Breast epithelium (tissue), 4 donors: ENCODE results near the gene INHBB. TPM values are rescaled to one million over a fixed set of nuclear protein-coding genes. Genes with fewer than 3 reads are reported as not detected.

Experiments used
- DNase-seq, 2 donors: peaks; one replicate each; pipeline ENCODE4 v3.0.0-alpha.2; 2019; ENCODE audit warnings: low spot score in 2 of 2
- H3K27ac ChIP-seq, 2 donors: fragments of 200-600 bp; sonication (generic) in 1 of 2; one replicate each; pipeline ENCODE4 v1.5.1; 2016 to 2019; ENCODE audit warnings: mild to moderate bottlenecking in 1 of 2
- H3K27me3 ChIP-seq, 2 donors: fragments of 200-600 bp; sonication (generic) in 1 of 2; one replicate each; pipeline versions ENCODE4 v1.5.1 to v1.6.0; 2017 to 2019; ENCODE audit warnings: control low read depth in 1 of 2, mild to moderate bottlenecking in 1 of 2
- H3K36me3 ChIP-seq: fragments of 200-600 bp; one replicate; pipeline ENCODE4 v1.5.1; 2019
- H3K4me1 ChIP-seq, 2 donors: fragments of 200-600 bp; sonication (generic); one replicate each; pipeline ENCODE4 v1.5.1; 2016 to 2019; ENCODE audit warnings: control low read depth in 1 of 2
- H3K4me3 ChIP-seq, 3 donors: fragments of 200-600 bp; sonication (generic); 1 replicate in 2 of 3; 2 replicates in 1 of 3; pipeline ENCODE4 v1.5.1; 2016 to 2019; ENCODE audit warnings: mild to moderate bottlenecking in 3 of 3, moderate library complexity in 2 of 3
- H3K9me3 ChIP-seq, 2 donors: fragments of 200-600 bp; sonication (generic) in 1 of 2; one replicate each; pipeline ENCODE4 v1.5.1; 2016 to 2019; ENCODE audit warnings: control low read depth in 1 of 2
- CTCF ChIP-seq, 3 donors: fragments of 450-650 bp; IDR thresholded peaks; one replicate each; pipeline ENCODE4 v1.5.1; 2016 to 2017; ENCODE audit warnings: antibody characterized with exemption in 3 of 3, mild to moderate bottlenecking in 3 of 3, moderate library complexity in 3 of 3
- POLR2A ChIP-seq: fragments of 450-650 bp; IDR thresholded peaks from one replicate; pipeline ENCODE4 v1.6.1; 2016; ENCODE audit warnings: antibody characterized with exemption, mild to moderate bottlenecking, moderate library complexity
- POLR2AphosphoS5 ChIP-seq, 3 donors: sonication (generic); formaldehyde crosslinking; IDR thresholded peaks; one replicate each; pipeline ENCODE4 v1.6.1; 2017; ENCODE audit warnings: antibody characterized with exemption in 3 of 3
- intact Hi-C: fragments of 100-400 bp; cut with DNase I; formaldehyde crosslinking; loops from one replicate; pipeline ENCODE4 v1.15.1; 2023; ENCODE audit warnings: low total_unique reads
- total RNA-seq, 3 donors: library from RNA; depleted of rRNA; stranded (reverse); fragments of >200 nt; gene quantifications; one replicate each; pipeline ENCODE4 v1.1.0, GENCODE V29; 2016

The INHBB gene
- total RNA-seq, 3 donors from 2014 or later, result 35.0 to 60.6 (median 42.3) TPM

- no peak overlapping the region for H3K27ac ChIP-seq
- TF ChIP-seq POLR2AphosphoS5 (IDR thresholded peaks at IDR 0.05) (no peak), CTCF (IDR thresholded peaks at IDR 0.05) (no peak), POLR2A (no peak)
- H3K27me3 ChIP-seq, result peaks cover 0 to 3% of the 10 kb centered on the region in 2 donors
- H3K4me1 ChIP-seq, result peaks cover 12 to 13% of the 10 kb centered on the region in 2 donors
- no peak overlapping the region for H3K4me3 ChIP-seq
- intact Hi-C loops, result no loop called here
- H3K36me3 ChIP-seq, result no peaks in the 10 kb centered on the region
- peak in 1 of 2 donors; percentile 38 for DNase-seq
- H3K9me3 ChIP-seq, result no peaks in the 10 kb centered on the region
These were observed 29.9 kb upstream of the INHBB start for GRCh38 chr2:120316071-120316470.

DNA sequence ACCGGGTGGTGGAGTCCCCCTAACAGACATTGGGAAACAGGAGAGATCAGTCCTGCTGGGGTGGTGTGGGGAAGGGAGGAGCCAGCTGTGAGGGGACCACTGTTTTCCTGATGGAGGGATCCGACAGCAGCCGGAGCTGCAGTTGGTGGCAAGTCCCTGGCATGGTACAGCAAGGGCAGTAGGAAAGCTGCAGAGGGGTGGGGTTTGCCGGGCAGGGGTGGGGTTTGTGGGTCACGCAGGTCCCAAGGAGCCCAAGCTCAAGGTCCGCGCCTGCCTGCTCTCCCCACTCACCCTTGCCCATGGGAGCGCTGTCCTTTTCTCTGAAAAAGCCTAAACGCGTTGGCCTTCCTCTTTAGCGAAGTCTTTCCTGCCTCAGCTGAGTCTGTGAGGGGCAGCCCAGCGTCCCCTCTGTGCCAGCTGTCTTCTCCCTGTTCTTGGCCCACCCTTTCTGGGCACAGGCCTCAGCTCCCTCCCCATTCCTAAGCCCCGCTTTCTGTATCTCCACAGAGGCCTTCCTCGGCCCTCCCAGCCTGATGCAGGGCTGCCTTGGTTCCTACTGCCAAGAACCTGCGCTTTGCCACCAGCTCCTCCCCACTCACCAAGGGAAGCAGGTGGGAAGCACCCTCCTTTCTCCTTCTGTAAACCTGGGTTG, 29.3 kb upstream of the INHBB start:
- intact Hi-C loops, result no loop called here

GRCh38 chr2:120317180-120317533, 28.8 kb upstream of the INHBB start:
- Histone ChIP-seq H3K27ac (no peak overlapping the region), H3K27me3 (peaks cover 0 to 3% of the 10 kb centered on the region in 2 donors), H3K9me3 (no peaks in the 10 kb centered on the region), H3K36me3 (no peaks in the 10 kb centered on the region), H3K4me1 (peaks cover 12 to 13% of the 10 kb centered on the region in 2 donors), H3K4me3 (no peak overlapping the region)
- no peak for DNase-seq
- TF ChIP-seq CTCF (IDR thresholded peaks at IDR 0.05) (no peak), POLR2AphosphoS5 (IDR thresholded peaks at IDR 0.05) (no peak), POLR2A (no peak)
- intact Hi-C loops, result no loop called here

More for the DNA sequence above, 29.3 kb upstream of the INHBB start:
- Histone ChIP-seq H3K4me3 (no peak overlapping the region), H3K4me1 (peaks cover 12 to 13% of the 10 kb centered on the region in 2 donors), H3K36me3 (no peaks in the 10 kb centered on the region), H3K27ac (no peak overlapping the region), H3K9me3 (no peaks in the 10 kb centered on the region), H3K27me3 (peaks cover 0 to 3% of the 10 kb centered on the region in 2 donors)
- TF ChIP-seq CTCF (IDR thresholded peaks at IDR 0.05) (no peak), POLR2A (no peak), POLR2AphosphoS5 (IDR thresholded peaks at IDR 0.05) (no peak)
- peak in 1 of 2 donors; percentile 25 for DNase-seq

GRCh38 chr2:120317916-120318315, 28.0 kb upstream of the INHBB start:
- H3K9me3 ChIP-seq, result no peaks in the 10 kb centered on the region
- H3K4me3 ChIP-seq, result no peak overlapping the region
- no peaks in the 10 kb centered on the region for H3K36me3 ChIP-seq
- peak in 1 of 2 donors; percentile 37 for DNase-seq
- TF ChIP-seq CTCF (IDR thresholded peaks at IDR 0.05), result no peak
- TF ChIP-seq POLR2AphosphoS5 (IDR thresholded peaks at IDR 0.05), result no peak
- no peak for TF ChIP-seq POLR2A
- peaks cover 7 to 15% of the 10 kb centered on the region in 2 donors for H3K4me1 ChIP-seq
- H3K27me3 ChIP-seq, result peaks cover 0 to 3% of the 10 kb centered on the region in 2 donors
- H3K27ac ChIP-seq, result no peak overlapping the region
- intact Hi-C loops, result no loop called here

DNA sequence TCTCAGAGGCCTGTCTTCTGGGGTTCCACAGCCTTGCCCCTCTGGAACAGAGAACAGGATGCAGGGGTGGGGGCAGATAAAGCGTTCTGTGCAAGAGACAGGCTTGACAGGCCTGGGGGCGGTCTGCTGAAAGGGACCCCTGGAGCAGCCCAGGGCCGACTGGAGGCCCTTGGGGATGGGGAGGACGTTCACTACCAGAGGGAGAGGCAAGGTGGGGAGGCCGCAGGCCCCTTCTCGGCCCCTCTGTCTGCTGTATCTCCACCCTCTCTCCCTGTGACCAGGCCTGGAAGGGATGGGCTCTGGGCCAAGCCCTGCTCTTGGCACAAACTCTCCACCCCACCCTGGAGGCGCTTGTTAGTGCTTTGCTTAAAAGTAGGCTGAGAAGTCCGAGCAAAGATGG, 27.3 kb upstream of the INHBB start:
- Histone ChIP-seq H3K36me3 (no peaks in the 10 kb centered on the region), H3K4me3 (peak overlapping the region in 1 of 3 donors; percentile 25), H3K27me3 (peaks cover 0 to 3% of the 10 kb centered on the region in 2 donors), H3K27ac (peak overlapping the region; percentile 77 to 87), H3K4me1 (peaks cover 11 to 22% of the 10 kb centered on the region in 2 donors), H3K9me3 (no peaks in the 10 kb centered on the region)
- DNase-seq, result no peak
- intact Hi-C loops, result no loop called here
- TF ChIP-seq CTCF (IDR thresholded peaks at IDR 0.05), result no peak
- TF ChIP-seq POLR2A, result no peak
- TF ChIP-seq POLR2AphosphoS5 (IDR thresholded peaks at IDR 0.05), result no peak
